ENCODE data around the gene LPIN1.
A peak's percentile ranks its signal among the peaks of the same experiment; 100 is the strongest.

LPIN1 gene

GRCh38 chr2:11870584-11870983 lies 124.2 kb downstream of the LPIN1 start:
- Mint-ChIP-seq H3K4me3 (no peak overlapping the region), H3K4me1 (peaks cover 22% of the 10 kb centered on the region), H3K27me3 (peaks cover 10% of the 10 kb centered on the region), H3K9me3 (no peaks in the 10 kb centered on the region), H3K27ac (no peak overlapping the region)
- ATAC-seq (peak; percentile 62), DNase-seq (no peak)

- H3K9me3 Mint-ChIP-seq = no peaks in the 10 kb centered on the region
- ATAC-seq (no peak), DNase-seq (no peak)
- no peak overlapping the region for H3K27ac Mint-ChIP-seq
- H3K27me3 Mint-ChIP-seq = peaks cover 10% of the 10 kb centered on the region
- H3K4me3 Mint-ChIP-seq = no peak overlapping the region
- peaks cover 19% of the 10 kb centered on the region for H3K4me1 Mint-ChIP-seq
These were observed 125.0 kb downstream of the LPIN1 start for GRCh38 chr2:11871421-11871820.

- no peak overlapping the region for H3K4me3 Mint-ChIP-seq
- H3K4me1 Mint-ChIP-seq = peaks cover 9% of the 10 kb centered on the region
- DNase-seq = no peak
- no peaks in the 10 kb centered on the region for H3K9me3 Mint-ChIP-seq
- no peak for ATAC-seq
- no peak overlapping the region for H3K27ac Mint-ChIP-seq
- H3K27me3 Mint-ChIP-seq = peaks cover 10% of the 10 kb centered on the region
These were observed 126.0 kb downstream of the LPIN1 start for GRCh38 chr2:11872247-11872947.

DNA sequence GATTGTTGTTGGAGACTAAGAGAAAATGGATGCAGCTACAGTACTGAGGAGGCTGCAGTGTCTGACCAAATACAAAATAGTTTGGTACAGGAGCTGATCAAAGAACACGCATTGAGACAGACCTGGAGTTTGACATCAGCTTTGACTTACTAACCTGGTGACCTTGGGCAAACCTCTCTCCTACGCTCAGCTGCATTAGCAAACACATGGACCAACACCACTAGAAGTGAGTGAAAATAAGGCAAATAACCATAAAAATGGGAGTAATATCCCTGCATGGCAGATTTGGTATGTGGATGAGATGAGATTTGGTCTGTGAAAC lies 126.5 kb downstream of the LPIN1 start:
- DNase-seq = no peak
- Mint-ChIP-seq H3K4me3 (no peak overlapping the region), H3K27me3 (peaks cover 10% of the 10 kb centered on the region), H3K27ac (no peak overlapping the region), H3K4me1 (peaks cover 9% of the 10 kb centered on the region), H3K9me3 (no peaks in the 10 kb centered on the region)
- ATAC-seq = no peak

- no peak for DNase-seq
- Mint-ChIP-seq H3K9me3 (no peaks in the 10 kb centered on the region), H3K4me3 (no peak overlapping the region), H3K4me1 (peaks cover 9% of the 10 kb centered on the region), H3K27ac (no peak overlapping the region), H3K27me3 (peaks cover 10% of the 10 kb centered on the region)
- no peak for ATAC-seq
These were observed 127.1 kb downstream of the LPIN1 start for GRCh38 chr2:11873356-11874154.

DNA sequence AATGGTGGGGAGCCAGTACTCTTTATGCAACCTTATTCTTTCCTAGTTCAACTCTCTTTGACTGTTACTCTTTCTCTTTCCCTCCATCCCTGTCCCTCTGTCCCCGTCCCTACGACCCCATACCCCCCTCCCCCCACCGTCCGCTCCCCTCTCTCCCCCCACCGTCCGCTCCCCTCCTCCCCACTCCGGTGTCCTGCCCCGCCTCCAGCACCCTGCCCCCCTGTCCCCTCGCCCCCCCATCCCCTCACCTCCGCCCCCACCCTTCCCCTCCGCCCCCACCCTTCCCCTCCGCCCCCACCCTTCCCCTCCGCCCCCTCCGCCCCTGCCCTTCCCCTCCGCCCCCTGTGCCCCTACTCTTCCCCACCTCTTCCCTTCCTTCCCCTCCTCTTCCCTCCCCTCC lies 128.4 kb downstream of the LPIN1 start:
- Mint-ChIP-seq H3K4me3 (no peak overlapping the region), H3K27me3 (peaks cover 10% of the 10 kb centered on the region), H3K4me1 (peaks cover 9% of the 10 kb centered on the region), H3K27ac (no peak overlapping the region), H3K9me3 (no peaks in the 10 kb centered on the region)
- ATAC-seq (peak; percentile 44), DNase-seq (no peak)

DNA sequence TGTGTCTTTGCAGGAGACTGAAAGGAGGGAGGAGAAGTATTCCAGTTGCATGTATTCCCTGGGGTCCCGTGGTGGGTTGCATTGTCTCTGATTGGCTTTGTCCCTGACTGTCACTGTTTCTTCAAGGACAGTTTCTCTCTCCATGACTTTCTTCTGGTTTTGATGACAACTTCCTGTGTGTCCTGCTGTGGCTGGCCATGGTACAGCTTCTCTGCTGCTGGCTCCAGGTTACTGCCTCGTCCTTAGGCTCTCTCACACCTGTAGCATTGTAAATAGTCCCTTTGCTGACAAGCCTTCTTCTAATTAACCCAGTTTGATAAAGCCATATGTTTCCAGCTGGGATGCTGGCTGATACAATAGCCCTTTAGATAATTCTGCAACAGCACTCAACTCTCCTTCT lies 129.0 kb downstream of the LPIN1 start:
- no peak for ATAC-seq
- Mint-ChIP-seq H3K27ac (no peak overlapping the region), H3K9me3 (no peaks in the 10 kb centered on the region), H3K4me1 (peaks cover 5% of the 10 kb centered on the region), H3K27me3 (peaks cover 10% of the 10 kb centered on the region), H3K4me3 (no peak overlapping the region)
- no peak for DNase-seq

GRCh38 chr2:11876436-11876835 lies 130.0 kb downstream of the LPIN1 start:
- H3K27me3 Mint-ChIP-seq = peaks cover 10% of the 10 kb centered on the region
- no peaks in the 10 kb centered on the region for H3K9me3 Mint-ChIP-seq
- ATAC-seq (no peak), DNase-seq (no peak)
- no peak overlapping the region for H3K27ac Mint-ChIP-seq
- no peaks in the 10 kb centered on the region for H3K4me1 Mint-ChIP-seq
- no peak overlapping the region for H3K4me3 Mint-ChIP-seq

GRCh38 chr2:11876889-11877288 lies 130.5 kb downstream of the LPIN1 start:
- ATAC-seq (no peak), DNase-seq (no peak)
- Mint-ChIP-seq H3K27ac (no peak overlapping the region), H3K4me1 (no peaks in the 10 kb centered on the region), H3K27me3 (peaks cover 10% of the 10 kb centered on the region), H3K4me3 (no peak overlapping the region), H3K9me3 (no peaks in the 10 kb centered on the region)
